Measurements from ENCODE around the gene MRAP.
A peak's percentile ranks its signal among the peaks of the same experiment; 100 is the strongest.
"Not testable (repeated sequence)": the region's sequence is repeated elsewhere in the genome, so short reads cannot be mapped to it uniquely, and the experiment has no call there.

The MRAP gene

GRCh38 chr21:32298658-32299081 lies at the start of gene MRAP:
Gene MRAP (plus strand): TSS chr21:32298855. CDS start chr21:32298972, 117 bp downstream.
- Mint-ChIP-seq H3K27me3 (no peaks in the 10 kb centered on the region), H3K4me3 (no peak within 1 kb of the TSS), H3K4me1 (no peaks in the 10 kb centered on the region), H3K27ac (no peak within 1 kb of the TSS), H3K9me3 (no peaks in the 10 kb centered on the region)
- DNase-seq: no peak
- ATAC-seq: no peak

GRCh38 chr21:32249511-32250280 lies 49.0 kb upstream of the MRAP start:
- Mint-ChIP-seq H3K4me1 (no peaks in the 10 kb centered on the region), H3K27me3 (peaks cover 51% of the 10 kb centered on the region), H3K4me3 (no peak overlapping the region), H3K9me3 (peaks cover 0 to 16% of the 10 kb centered on the region in 2 donors), H3K27ac (no peak overlapping the region)
- DNase-seq: no peak
- no peak for ATAC-seq

- H3K4me1 Mint-ChIP-seq: no peaks in the 10 kb centered on the region
- H3K9me3 Mint-ChIP-seq: peaks cover 0 to 16% of the 10 kb centered on the region in 2 donors
- DNase-seq (no peak), ATAC-seq (no peak)
- H3K4me3 Mint-ChIP-seq: no peak overlapping the region
- H3K27me3 Mint-ChIP-seq: peaks cover 38% of the 10 kb centered on the region
- no peak overlapping the region for H3K27ac Mint-ChIP-seq
Observed at GRCh38 chr21:32252136-32252535, 46.5 kb upstream of the MRAP start.

GRCh38 chr21:32253215-32253641 lies 45.4 kb upstream of the MRAP start:
- Mint-ChIP-seq H3K9me3 (peaks cover 0 to 16% of the 10 kb centered on the region in 2 donors), H3K4me3 (no peak overlapping the region), H3K4me1 (peaks cover under 1% of the 10 kb centered on the region), H3K27me3 (peaks cover 35% of the 10 kb centered on the region), H3K27ac (no peak overlapping the region)
- ATAC-seq (no peak), DNase-seq (no peak)

- Mint-ChIP-seq H3K27me3 (peaks cover 20% of the 10 kb centered on the region), H3K27ac (peak overlapping the region in 1 of 2 donors; percentile 8), H3K4me3 (no peak overlapping the region), H3K4me1 (peaks cover 5% of the 10 kb centered on the region), H3K9me3 (peaks cover 0 to 4% of the 10 kb centered on the region in 2 donors)
- no peak for DNase-seq
- no peak for ATAC-seq
Observed at GRCh38 chr21:32256251-32256650, 42.4 kb upstream of the MRAP start.

GRCh38 chr21:32256873-32257620 lies 41.6 kb upstream of the MRAP start:
- Mint-ChIP-seq H3K27me3 (peaks cover 12% of the 10 kb centered on the region), H3K9me3 (no peaks in the 10 kb centered on the region), H3K4me3 (no peak overlapping the region), H3K27ac (no peak overlapping the region), H3K4me1 (peaks cover 5% of the 10 kb centered on the region)
- DNase-seq: no peak
- no peak for ATAC-seq

GRCh38 chr21:32257962-32258785 lies 40.5 kb upstream of the MRAP start:
- peak; percentile 79 for ATAC-seq
- H3K27ac Mint-ChIP-seq: no peak overlapping the region
- peak; percentile 25 to 41 for DNase-seq
- H3K27me3 Mint-ChIP-seq: peaks cover 9% of the 10 kb centered on the region
- no peaks in the 10 kb centered on the region for H3K9me3 Mint-ChIP-seq
- peaks cover 5% of the 10 kb centered on the region for H3K4me1 Mint-ChIP-seq
- H3K4me3 Mint-ChIP-seq: no peak overlapping the region

- H3K27me3 Mint-ChIP-seq, H3K27ac Mint-ChIP-seq, H3K4me3 Mint-ChIP-seq, ATAC-seq, DNase-seq, H3K9me3 Mint-ChIP-seq, H3K4me1 Mint-ChIP-seq: not testable (repeated sequence)
Observed at GRCh38 chr21:32258786-32259048, 39.9 kb upstream of the MRAP start.

GRCh38 chr21:32260130-32260529 lies 38.5 kb upstream of the MRAP start:
- no peak overlapping the region for H3K4me3 Mint-ChIP-seq

GRCh38 chr21:32261929-32262328 lies 36.7 kb upstream of the MRAP start:
- Mint-ChIP-seq H3K4me3 (no peak overlapping the region), H3K27ac (no peak overlapping the region), H3K4me1 (peaks cover 5% of the 10 kb centered on the region), H3K9me3 (no peaks in the 10 kb centered on the region), H3K27me3 (peaks cover 3% of the 10 kb centered on the region)
- DNase-seq (no peak), ATAC-seq (no peak)

More at GRCh38 chr21:32260130-32260529, 38.5 kb upstream of the MRAP start:
- no peak for DNase-seq
- Mint-ChIP-seq H3K27ac (no peak overlapping the region), H3K9me3 (no peaks in the 10 kb centered on the region), H3K4me1 (peaks cover 5% of the 10 kb centered on the region), H3K27me3 (peaks cover 9% of the 10 kb centered on the region)
- no peak for ATAC-seq

- DNase-seq, H3K27me3 Mint-ChIP-seq, H3K27ac Mint-ChIP-seq, H3K4me1 Mint-ChIP-seq, H3K9me3 Mint-ChIP-seq, H3K4me3 Mint-ChIP-seq, ATAC-seq: not testable (repeated sequence)
Observed at GRCh38 chr21:32265321-32265720, 33.3 kb upstream of the MRAP start.

GRCh38 chr21:32270748-32271147 lies 27.9 kb upstream of the MRAP start:
- no peak overlapping the region for H3K27ac Mint-ChIP-seq

GRCh38 chr21:32276671-32277070 lies 22.0 kb upstream of the MRAP start:
- ATAC-seq: no peak
- peaks cover 32% of the 10 kb centered on the region for H3K4me1 Mint-ChIP-seq

More at GRCh38 chr21:32270748-32271147, 27.9 kb upstream of the MRAP start:
- DNase-seq (no peak), ATAC-seq (no peak)
- H3K4me3 Mint-ChIP-seq: no peak overlapping the region
- no peaks in the 10 kb centered on the region for H3K9me3 Mint-ChIP-seq
- H3K4me1 Mint-ChIP-seq: peaks cover 5% of the 10 kb centered on the region
- no peaks in the 10 kb centered on the region for H3K27me3 Mint-ChIP-seq

GRCh38 chr21:32278103-32278502 lies 20.6 kb upstream of the MRAP start:
- peak; percentile 28 for ATAC-seq
- H3K9me3 Mint-ChIP-seq: no peaks in the 10 kb centered on the region
- peaks cover 32% of the 10 kb centered on the region for H3K4me1 Mint-ChIP-seq
- H3K27me3 Mint-ChIP-seq: no peaks in the 10 kb centered on the region
- peak in 1 of 2 donors; percentile 2 for DNase-seq
- peak overlapping the region; percentile 99 for H3K27ac Mint-ChIP-seq
- peak overlapping the region; percentile 99 to 100 for H3K4me3 Mint-ChIP-seq

More at GRCh38 chr21:32276671-32277070, 22.0 kb upstream of the MRAP start:
- no peak overlapping the region for H3K4me3 Mint-ChIP-seq
- no peaks in the 10 kb centered on the region for H3K27me3 Mint-ChIP-seq
- no peak overlapping the region for H3K27ac Mint-ChIP-seq
- no peaks in the 10 kb centered on the region for H3K9me3 Mint-ChIP-seq
- no peak for DNase-seq

GRCh38 chr21:32278518-32279376 lies 19.9 kb upstream of the MRAP start, which contains the start of gene MIS18A:
Gene MIS18A (minus strand): TSS chr21:32279049. CDS start chr21:32279014, 35 bp downstream.
- DNase-seq (peak; percentile 96 to 98), ATAC-seq (peak; percentile 94)
- H3K4me3 Mint-ChIP-seq: peak within 1 kb of the TSS; percentile 99 to 100
- peaks cover 32% of the 10 kb centered on the region for H3K4me1 Mint-ChIP-seq
- no peaks in the 10 kb centered on the region for H3K27me3 Mint-ChIP-seq
- peak within 1 kb of the TSS; percentile 99 for H3K27ac Mint-ChIP-seq
- no peaks in the 10 kb centered on the region for H3K9me3 Mint-ChIP-seq

Measured in stimulated activated naive CD8-positive, alpha-beta T cell treated with anti-CD3 and anti-CD28 coated beads, Interleukin-15, amount 100 ng/mL, for 72 hours (primary cell).